MM.1S (cell line): ENCODE results near the gene SMIM14.

Source experiments
- CTCF ChIP-seq: fragments of 300-600 bp; sonication (generic); IDR thresholded peaks from 2 replicates; pipeline ENCODE4 v1.5.1; 2016; ENCODE audit warnings: antibody characterized with exemption, low read length, mixed read lengths
- EZH2 ChIP-seq: fragments of 300-600 bp; sonication (generic); optimal IDR thresholded peaks from 2 replicates; pipeline ENCODE3; 2017; ENCODE audit warnings: low read depth, mild to moderate bottlenecking, antibody characterized with exemption, low read length, mixed read lengths

- TF ChIP-seq CTCF (no peak), EZH2 (no peak)
Measured at GRCh38 chr4:39530682-39531081, 108.0 kb downstream of the SMIM14 start.
